ENCODE data around the gene CAMSAP1.

DNA sequence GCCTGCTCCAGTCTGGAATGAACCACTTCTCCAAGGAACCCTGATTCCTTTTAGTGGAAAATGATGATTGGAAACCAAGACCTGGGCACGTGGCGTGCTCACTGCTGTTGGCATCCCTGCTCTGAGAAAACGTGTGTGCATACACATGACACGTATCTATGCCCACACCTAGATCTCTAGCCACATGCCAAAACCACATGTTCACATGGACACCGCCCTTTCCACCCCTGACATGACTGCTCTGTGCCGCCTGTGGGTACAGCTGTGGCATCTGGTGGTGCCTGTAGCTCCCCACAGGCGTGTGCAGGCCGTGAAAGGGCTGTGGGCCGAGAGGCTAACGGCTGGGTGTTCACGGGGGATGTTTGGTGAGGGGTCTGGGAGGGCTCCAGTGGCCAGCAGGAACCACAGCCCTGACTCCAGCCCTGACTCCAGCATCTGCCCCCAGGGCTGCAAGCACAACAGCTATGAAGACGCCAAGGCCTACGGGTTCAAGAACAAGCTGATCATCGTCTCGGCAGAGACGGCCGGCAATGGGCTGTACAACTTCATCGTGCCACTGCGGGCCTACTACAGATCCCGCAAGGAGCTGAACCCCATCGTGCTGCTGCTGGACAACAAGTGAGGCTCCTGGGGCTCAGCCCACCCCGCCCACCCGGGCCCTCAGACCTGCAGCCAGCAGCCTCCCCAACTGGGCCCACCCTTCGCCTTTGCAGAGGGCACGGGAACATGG lies 130.3 kb downstream of the CAMSAP1 start:
- TF ChIP-seq ZNF366 (tag by site-specific recombination; conservative IDR thresholded peaks at IDR 0.05) (no peak), HOXA7 (CRISPR knock-in tag; IDR thresholded peaks at IDR 0.05; ENCODE audit: borderline replicate concordance) (no peak)
- TF ChIP-seq, protein P1, sequence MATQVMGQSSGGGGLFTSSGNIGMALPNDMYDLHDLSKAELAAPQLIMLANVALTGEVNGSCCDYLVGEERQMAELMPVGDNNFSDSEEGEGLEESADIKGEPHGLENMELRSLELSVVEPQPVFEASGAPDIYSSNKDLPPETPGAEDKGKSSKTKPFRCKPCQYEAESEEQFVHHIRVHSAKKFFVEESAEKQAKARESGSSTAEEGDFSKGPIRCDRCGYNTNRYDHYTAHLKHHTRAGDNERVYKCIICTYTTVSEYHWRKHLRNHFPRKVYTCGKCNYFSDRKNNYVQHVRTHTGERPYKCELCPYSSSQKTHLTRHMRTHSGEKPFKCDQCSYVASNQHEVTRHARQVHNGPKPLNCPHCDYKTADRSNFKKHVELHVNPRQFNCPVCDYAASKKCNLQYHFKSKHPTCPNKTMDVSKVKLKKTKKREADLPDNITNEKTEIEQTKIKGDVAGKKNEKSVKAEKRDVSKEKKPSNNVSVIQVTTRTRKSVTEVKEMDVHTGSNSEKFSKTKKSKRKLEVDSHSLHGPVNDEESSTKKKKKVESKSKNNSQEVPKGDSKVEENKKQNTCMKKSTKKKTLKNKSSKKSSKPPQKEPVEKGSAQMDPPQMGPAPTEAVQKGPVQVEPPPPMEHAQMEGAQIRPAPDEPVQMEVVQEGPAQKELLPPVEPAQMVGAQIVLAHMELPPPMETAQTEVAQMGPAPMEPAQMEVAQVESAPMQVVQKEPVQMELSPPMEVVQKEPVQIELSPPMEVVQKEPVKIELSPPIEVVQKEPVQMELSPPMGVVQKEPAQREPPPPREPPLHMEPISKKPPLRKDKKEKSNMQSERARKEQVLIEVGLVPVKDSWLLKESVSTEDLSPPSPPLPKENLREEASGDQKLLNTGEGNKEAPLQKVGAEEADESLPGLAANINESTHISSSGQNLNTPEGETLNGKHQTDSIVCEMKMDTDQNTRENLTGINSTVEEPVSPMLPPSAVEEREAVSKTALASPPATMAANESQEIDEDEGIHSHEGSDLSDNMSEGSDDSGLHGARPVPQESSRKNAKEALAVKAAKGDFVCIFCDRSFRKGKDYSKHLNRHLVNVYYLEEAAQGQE (tag by site-specific recombination; IDR thresholded peaks at IDR 0.05) = no peak
